ENCODE data around the gene PDX1.

The PDX1 gene

DNA sequence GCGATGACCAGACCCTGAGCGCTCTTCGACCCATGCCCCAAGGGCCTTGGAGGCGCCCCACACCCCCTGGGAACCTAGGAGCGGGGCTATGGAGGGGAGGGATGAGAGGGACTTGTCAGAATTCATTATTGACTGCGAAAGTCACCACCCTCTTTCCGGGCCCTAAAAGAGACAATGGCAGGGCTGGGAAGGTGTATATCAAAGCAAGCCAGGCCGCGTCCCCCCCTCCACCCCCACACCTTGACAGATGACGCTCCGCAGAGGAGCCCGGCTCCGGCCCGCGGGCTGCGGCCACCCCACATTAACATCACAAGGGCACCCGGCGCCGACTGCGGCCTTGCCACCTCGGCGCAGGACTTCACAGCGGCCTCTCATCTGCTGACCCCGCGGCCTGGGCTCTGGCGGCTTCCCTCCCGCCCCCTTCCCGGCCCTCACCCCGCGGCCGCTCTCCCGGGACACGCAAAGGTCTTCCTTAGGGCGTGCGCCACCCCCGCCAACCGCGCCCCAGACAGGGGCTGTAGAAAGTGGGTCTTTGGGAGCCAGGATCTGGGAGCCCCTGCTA, 46.9 kb downstream of the PDX1 start (continued):
- no peak for TF ChIP-seq ZBTB11 (tag by site-specific recombination; conservative IDR thresholded peaks at IDR 0.05; ENCODE audit: low read depth)
- no peak for TF ChIP-seq ZNF704 (tag by site-specific recombination; IDR thresholded peaks at IDR 0.05)
- no peak for TF ChIP-seq ZNF513 (tag by site-specific recombination; IDR thresholded peaks at IDR 0.05)
- TF ChIP-seq ZNF140 (tag by site-specific recombination; IDR thresholded peaks at IDR 0.05): no peak
- TF ChIP-seq ZNF350 (tag by site-specific recombination; IDR thresholded peaks at IDR 0.05): no peak
- no peak for TF ChIP-seq ZNF621 (tag by site-specific recombination; IDR thresholded peaks at IDR 0.05)
- no peak for TF ChIP-seq ZNF610 (tag by site-specific recombination; IDR thresholded peaks at IDR 0.05; ENCODE audit: borderline replicate concordance)
- TF ChIP-seq ZIC2 (tag by site-specific recombination; IDR thresholded peaks at IDR 0.05): no peak
- no peak for TF ChIP-seq ZNF324 (tag by site-specific recombination; IDR thresholded peaks at IDR 0.05)
- TF ChIP-seq ZNF184 (tag by site-specific recombination; IDR thresholded peaks at IDR 0.05): no peak
- TF ChIP-seq SP2 (tag by site-specific recombination; IDR thresholded peaks at IDR 0.05): no peak
- no peak for TF ChIP-seq ZBTB17 (tag by site-specific recombination; IDR thresholded peaks at IDR 0.05)
- TF ChIP-seq ZNF670 (tag by site-specific recombination; IDR thresholded peaks at IDR 0.05; ENCODE audit: low read depth): no peak

- no peaks in the 10 kb centered on the region for H3K9me3 ChIP-seq (ENCODE audit: control insufficient read depth, insufficient read depth, low read depth, low read length)
- CTCF ChIA-PET: interaction anchor here (0.5 to 1.3 kb wide), 4 partner anchors 8 to 433 kb away, joined by 3 to 5 read pairs (median 4); no protein-coding TSS in a partner anchor
- H3K4me3 ChIP-seq (ENCODE audit: low read depth, low read length): peak overlapping the region; percentile 47; the same call in 1 of the 2 replicates
- H3K36me3 ChIP-seq (ENCODE audit: control insufficient read depth in 2 of 2, insufficient read depth in 1 of 2, low read length in 2 of 2): peaks cover 0 to 26% of the 10 kb centered on the region in 2 experiments; a peak in 2 of 3 replicates
- no peak overlapping the region for H3K27ac ChIP-seq (ENCODE audit: extremely low read depth, low read depth, low read length)
- POLR2A ChIA-PET: no interaction called here
- H3K4me1 ChIP-seq (ENCODE audit: control insufficient read depth, insufficient read depth, low read length): no peaks in the 10 kb centered on the region
- TF ChIP-seq IKZF3 (tag by site-specific recombination; IDR thresholded peaks at IDR 0.05): peak; percentile 57
- TF ChIP-seq, protein P1, sequence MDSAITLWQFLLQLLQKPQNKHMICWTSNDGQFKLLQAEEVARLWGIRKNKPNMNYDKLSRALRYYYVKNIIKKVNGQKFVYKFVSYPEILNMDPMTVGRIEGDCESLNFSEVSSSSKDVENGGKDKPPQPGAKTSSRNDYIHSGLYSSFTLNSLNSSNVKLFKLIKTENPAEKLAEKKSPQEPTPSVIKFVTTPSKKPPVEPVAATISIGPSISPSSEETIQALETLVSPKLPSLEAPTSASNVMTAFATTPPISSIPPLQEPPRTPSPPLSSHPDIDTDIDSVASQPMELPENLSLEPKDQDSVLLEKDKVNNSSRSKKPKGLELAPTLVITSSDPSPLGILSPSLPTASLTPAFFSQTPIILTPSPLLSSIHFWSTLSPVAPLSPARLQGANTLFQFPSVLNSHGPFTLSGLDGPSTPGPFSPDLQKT (IDR thresholded peaks at IDR 0.05; ENCODE audit: borderline replicate concordance, low read depth, low read length): no peak
- 0 out of 2 replicates have a peak, but pooled peaks have one; percentile 49 for TF ChIP-seq ZFP69B (tag by site-specific recombination; IDR thresholded peaks at IDR 0.05)
- TF ChIP-seq ZBTB11 (tag by site-specific recombination; conservative IDR thresholded peaks at IDR 0.05; ENCODE audit: low read depth): peak; percentile 88
- no peak for TF ChIP-seq MZF1 (tag by site-specific recombination; IDR thresholded peaks at IDR 0.05; ENCODE audit: borderline replicate concordance)
- peak; percentile 36 for TF ChIP-seq SP2 (tag by site-specific recombination; IDR thresholded peaks at IDR 0.05)
- TF ChIP-seq ZNF596 (tag by site-specific recombination; IDR thresholded peaks at IDR 0.05): no peak
- peak; percentile 46; the same call in 1 of the 2 replicates for TF ChIP-seq ZBTB48 (tag by site-specific recombination; IDR thresholded peaks at IDR 0.05)
- TF ChIP-seq, protein P2, sequence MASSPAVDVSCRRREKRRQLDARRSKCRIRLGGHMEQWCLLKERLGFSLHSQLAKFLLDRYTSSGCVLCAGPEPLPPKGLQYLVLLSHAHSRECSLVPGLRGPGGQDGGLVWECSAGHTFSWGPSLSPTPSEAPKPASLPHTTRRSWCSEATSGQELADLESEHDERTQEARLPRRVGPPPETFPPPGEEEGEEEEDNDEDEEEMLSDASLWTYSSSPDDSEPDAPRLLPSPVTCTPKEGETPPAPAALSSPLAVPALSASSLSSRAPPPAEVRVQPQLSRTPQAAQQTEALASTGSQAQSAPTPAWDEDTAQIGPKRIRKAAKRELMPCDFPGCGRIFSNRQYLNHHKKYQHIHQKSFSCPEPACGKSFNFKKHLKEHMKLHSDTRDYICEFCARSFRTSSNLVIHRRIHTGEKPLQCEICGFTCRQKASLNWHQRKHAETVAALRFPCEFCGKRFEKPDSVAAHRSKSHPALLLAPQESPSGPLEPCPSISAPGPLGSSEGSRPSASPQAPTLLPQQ (tag by site-specific recombination; IDR thresholded peaks at IDR 0.05): peak; percentile 72
- TF ChIP-seq ZNF785 (tag by site-specific recombination; IDR thresholded peaks at IDR 0.05): no peak
- TF ChIP-seq ZBTB8A (tag by site-specific recombination; IDR thresholded peaks at IDR 0.05): peak; percentile 85
- peak; percentile 83 for TF ChIP-seq FEZF1 (tag by site-specific recombination; IDR thresholded peaks at IDR 0.05)
- peak; percentile 23; the same call in 1 of the 2 replicates for TF ChIP-seq ZXDB (tag by site-specific recombination; IDR thresholded peaks at IDR 0.05)
Observed at GRCh38 chr13:27967203-27967735, 47.5 kb downstream of the PDX1 start.

Measured in HEK293 (cell line).